GM06990 (cell line): ENCODE data around the gene CCDC106.

Experiments used
- DNase-seq: peaks from one replicate; pipeline ENCODE4 v3.0.0-alpha.2; 2011; ENCODE audit not compliant: insufficient read length; ENCODE audit errors: extremely low read depth
- H3K27me3 ChIP-seq: replicated peaks from 2 replicates; pipeline ENCODE4 v1.6.0; 2011; ENCODE audit warnings: low read length; ENCODE audit not compliant: control insufficient read depth, insufficient read depth
- H3K36me3 ChIP-seq: 2 replicates; pipeline ENCODE4 v1.5.1; 2011; ENCODE audit warnings: low read length; ENCODE audit not compliant: control insufficient read depth, insufficient read depth
- H3K4me3 ChIP-seq: replicated peaks from 2 replicates; pipeline ENCODE4 v1.5.1; 2011; ENCODE audit warnings: low read depth, mild to moderate bottlenecking, control low read depth, low read length
- CTCF ChIP-seq: IDR thresholded peaks from 2 replicates; pipeline ENCODE4 v1.5.1; 2011; ENCODE audit warnings: low read length, control low read depth, mild to moderate bottlenecking, inconsistent platforms; ENCODE audit not compliant: insufficient read depth, poor library complexity, severe bottlenecking

CCDC106 gene

GRCh38 chr19:55624109-55625003, 23.7 kb upstream of the CCDC106 start, which contains the start of gene ZNF784:
Gene ZNF784 (minus strand): TSS chr19:55624566. CDS start chr19:55624561, 5 bp downstream.
- no peaks in the 10 kb centered on the region for H3K27me3 ChIP-seq
- DNase-seq: peak; percentile 88
- no peak for TF ChIP-seq CTCF
- H3K4me3 ChIP-seq: peak within 1 kb of the TSS; percentile 79
- H3K36me3 ChIP-seq: no peaks in the 10 kb centered on the region; the same call in 1 of the 2 replicates

GRCh38 chr19:55625004-55625326, 23.0 kb upstream of the CCDC106 start:
- no peak for TF ChIP-seq CTCF
- Histone ChIP-seq H3K36me3 (no peaks in the 10 kb centered on the region; the same call in 1 of the 2 replicates), H3K27me3 (no peaks in the 10 kb centered on the region), H3K4me3 (peak overlapping the region; percentile 79)
- DNase-seq: no peak

- no peaks in the 10 kb centered on the region; the same call in 1 of the 2 replicates for H3K36me3 ChIP-seq
- no peak overlapping the region for H3K4me3 ChIP-seq
- TF ChIP-seq CTCF: no peak
- no peaks in the 10 kb centered on the region for H3K27me3 ChIP-seq
- DNase-seq: no peak
These were observed 21.7 kb upstream of the CCDC106 start for GRCh38 chr19:55626350-55626749.

GRCh38 chr19:55632463-55632834, 15.6 kb upstream of the CCDC106 start:
- H3K27me3 ChIP-seq: no peaks in the 10 kb centered on the region
- TF ChIP-seq CTCF: peak; percentile 73
- no peaks in the 10 kb centered on the region; the same call in 1 of the 2 replicates for H3K36me3 ChIP-seq
- DNase-seq: no peak
- no peak overlapping the region for H3K4me3 ChIP-seq

GRCh38 chr19:55633861-55634260, 14.2 kb upstream of the CCDC106 start:
- H3K27me3 ChIP-seq: no peaks in the 10 kb centered on the region
- TF ChIP-seq CTCF: no peak
- no peaks in the 10 kb centered on the region; the same call in 1 of the 2 replicates for H3K36me3 ChIP-seq
- H3K4me3 ChIP-seq: peak overlapping the region; percentile 99; the same call in 1 of the 2 replicates
- no peak for DNase-seq

- H3K27me3 ChIP-seq: no peaks in the 10 kb centered on the region
- TF ChIP-seq CTCF: no peak
- DNase-seq: no peak
- no peaks in the 10 kb centered on the region; the same call in 1 of the 2 replicates for H3K36me3 ChIP-seq
- H3K4me3 ChIP-seq: peak overlapping the region; percentile 99
These were observed 12.7 kb upstream of the CCDC106 start for GRCh38 chr19:55635334-55635717.
